Tibial nerve (tissue), 4 donors: ENCODE results near the gene KIF6. TPM values are rescaled to one million over a fixed set of nuclear protein-coding genes. Genes with fewer than 3 reads are reported as not detected.

Experiments used
- DNase-seq, 2 donors: peaks; one replicate each; pipeline ENCODE4 v3.0.0-alpha.2; 2019; ENCODE audit warnings: low spot score in 2 of 2
- H3K27ac ChIP-seq, 4 donors: fragments of 200-600 bp; sonication (generic) in 3 of 4; one replicate each; pipeline ENCODE4 v1.5.1; 2017 to 2019; ENCODE audit warnings: mild to moderate bottlenecking in 1 of 4
- H3K27me3 ChIP-seq, 2 donors: fragments of 200-600 bp; sonication (generic) in 1 of 2; one replicate each; pipeline versions ENCODE4 v1.5.1 to v1.6.0; 2017 to 2019
- H3K36me3 ChIP-seq, 3 donors: fragments of 200-600 bp; sonication (generic); one replicate each; pipeline ENCODE4 v1.5.1; 2018 to 2019
- H3K4me1 ChIP-seq, 4 donors: fragments of 200-600 bp; sonication (generic) in 3 of 4; one replicate each; pipeline ENCODE4 v1.5.1; 2017 to 2019
- H3K4me3 ChIP-seq, 4 donors: fragments of 200-600 bp; sonication (generic) in 3 of 4; one replicate each; pipeline ENCODE4 v1.5.1; 2017 to 2019; ENCODE audit warnings: mild to moderate bottlenecking in 1 of 4, moderate library complexity in 1 of 4
- H3K9me3 ChIP-seq, 4 donors: fragments of 200-600 bp; sonication (generic) in 3 of 4; one replicate each; pipeline ENCODE4 v1.5.1; 2017 to 2019
- CTCF ChIP-seq, 5 experiments: fragments of 200-600 bp in 3 of 5; fragments of 450-650 bp in 2 of 5; sonication (generic) in 3 of 5; IDR thresholded peaks; one replicate each; pipeline ENCODE4 v1.5.1; 2016 to 2019; ENCODE audit warnings: antibody characterized with exemption in 5 of 5, mild to moderate bottlenecking in 3 of 5, moderate library complexity in 2 of 5
- EP300 ChIP-seq, 2 donors: sonication (generic); formaldehyde crosslinking; IDR thresholded peaks; one replicate each; pipeline ENCODE4 v1.6.1; 2017; ENCODE audit warnings: antibody characterized with exemption in 2 of 2, mild to moderate bottlenecking in 1 of 2
- POLR2A ChIP-seq, 2 donors: fragments of 450-650 bp; IDR thresholded peaks; one replicate each; pipeline ENCODE4 v1.6.1; 2017; ENCODE audit warnings: antibody characterized with exemption in 2 of 2, mild to moderate bottlenecking in 2 of 2, moderate library complexity in 2 of 2
- WGBS, 2 donors: methylation state at CpG; one replicate each; pipeline ENCODE4 v1.1.5; 2018; 5-methylcytosine and 5-hydroxymethylcytosine counted together
- total RNA-seq, 4 donors: library from RNA; depleted of rRNA; stranded (reverse); fragments of >200 nt; gene quantifications; one replicate each; pipeline ENCODE4 v1.1.0, GENCODE V29; 2016

The KIF6 gene
- total RNA-seq, 4 donors from 2014 or later = 0.22 to 0.59 TPM; not detected in 2

- Histone ChIP-seq H3K27me3 (no peaks in the 10 kb centered on the region), H3K36me3 (no peaks in the 10 kb centered on the region), H3K4me1 (no peaks in the 10 kb centered on the region), H3K4me3 (no peak overlapping the region), H3K27ac (no peak overlapping the region), H3K9me3 (no peaks in the 10 kb centered on the region)
- 74 to 75% methylated on average over 12 of the region's 12 CpGs for WGBS, 2 donors
- no peak for DNase-seq
- no peak for TF ChIP-seq EP300 (IDR thresholded peaks at IDR 0.05)
- TF ChIP-seq CTCF (IDR thresholded peaks at IDR 0.05) = no peak
- TF ChIP-seq POLR2A (IDR thresholded peaks at IDR 0.05) = no peak
These were observed 336.4 kb downstream of the KIF6 start for GRCh38 chr6:39388606-39389483.

DNA sequence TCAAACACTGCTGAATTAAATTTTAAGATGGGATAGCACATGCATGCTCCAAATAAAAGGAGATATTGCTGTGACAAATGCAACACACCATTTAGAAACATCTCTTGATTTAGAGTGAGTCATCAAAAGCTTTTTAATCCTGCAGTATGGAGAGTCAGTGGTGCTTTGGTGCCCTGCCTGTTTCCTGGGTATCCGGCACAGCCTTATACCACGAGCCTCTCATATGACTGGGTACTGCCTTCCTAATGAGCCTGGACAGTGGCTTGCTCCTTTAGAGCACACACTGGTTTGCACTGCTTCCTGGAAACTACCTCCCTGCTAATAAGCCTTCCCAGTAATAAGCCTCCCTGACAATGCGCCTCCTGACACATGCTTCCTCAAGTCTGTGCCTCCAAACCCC is 337.4 kb downstream of the KIF6 start:
- 90 to 91% methylated on average over 3 of the region's 3 CpGs for WGBS, 2 donors
- H3K9me3 ChIP-seq = no peaks in the 10 kb centered on the region

DNA sequence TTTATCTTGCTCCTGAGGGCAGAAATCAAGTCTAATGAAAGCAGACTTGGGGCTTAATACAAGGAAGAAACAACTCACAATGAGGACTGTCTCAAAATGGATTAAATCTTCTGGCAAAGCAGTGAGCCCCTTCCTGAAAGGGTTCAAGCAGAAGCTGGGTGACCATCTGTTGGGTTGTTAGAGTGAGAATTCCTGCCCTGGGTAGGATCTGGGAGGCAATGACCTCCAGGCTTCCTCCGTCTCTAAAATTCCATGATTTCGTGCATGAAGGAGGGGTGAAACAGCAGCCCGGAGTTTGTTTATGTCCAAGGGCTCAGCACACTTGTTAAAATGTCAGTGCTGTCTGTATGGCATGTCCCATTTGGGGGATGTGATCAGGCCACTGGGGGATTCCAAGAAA is 338.7 kb downstream of the KIF6 start:
- TF ChIP-seq POLR2A (IDR thresholded peaks at IDR 0.05) (no peak), EP300 (IDR thresholded peaks at IDR 0.05) (no peak)
- Histone ChIP-seq H3K27me3 (no peaks in the 10 kb centered on the region), H3K9me3 (no peaks in the 10 kb centered on the region), H3K4me1 (no peaks in the 10 kb centered on the region), H3K36me3 (no peaks in the 10 kb centered on the region), H3K4me3 (no peak overlapping the region), H3K27ac (no peak overlapping the region)
- 40 to 48% methylated on average over 3 of the region's 3 CpGs for WGBS, 2 donors
- DNase-seq = no peak

More for the DNA sequence above, 337.4 kb downstream of the KIF6 start:
- Histone ChIP-seq H3K36me3 (no peaks in the 10 kb centered on the region), H3K27ac (no peak overlapping the region), H3K4me3 (no peak overlapping the region), H3K27me3 (no peaks in the 10 kb centered on the region), H3K4me1 (no peaks in the 10 kb centered on the region)
- TF ChIP-seq CTCF (IDR thresholded peaks at IDR 0.05) (no peak), POLR2A (IDR thresholded peaks at IDR 0.05) (no peak), EP300 (IDR thresholded peaks at IDR 0.05) (no peak)
- no peak for DNase-seq

DNA sequence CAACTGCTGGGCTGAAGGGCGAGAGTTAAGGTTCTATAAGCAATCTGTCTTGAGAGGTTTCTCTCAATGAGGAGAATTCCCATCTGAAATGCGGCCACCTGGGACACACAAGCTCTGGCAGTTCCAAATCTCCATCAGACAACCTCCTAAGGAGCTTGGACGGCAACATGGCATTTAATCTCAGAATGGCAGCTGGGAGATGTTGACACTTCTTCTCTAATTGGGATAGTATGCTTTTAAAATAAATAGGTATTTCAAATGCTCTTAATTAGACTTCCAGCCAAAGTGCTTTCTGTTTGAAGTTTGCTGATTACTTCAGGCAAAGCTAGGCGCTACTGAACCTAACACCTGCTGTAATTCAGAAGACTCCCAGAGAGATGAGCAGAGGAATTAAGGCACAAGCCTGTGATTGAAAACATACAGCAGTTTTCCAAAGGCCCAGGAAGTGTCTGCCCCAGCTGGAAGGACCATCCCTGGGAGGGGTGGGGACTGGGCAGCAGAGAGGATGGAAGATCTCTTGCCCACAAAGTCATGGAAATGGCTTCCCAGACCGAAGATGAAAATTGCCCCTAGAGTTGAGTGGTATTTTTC is 343.6 kb downstream of the KIF6 start:
- H3K9me3 ChIP-seq = no peaks in the 10 kb centered on the region
- no peak overlapping the region for H3K4me3 ChIP-seq
- H3K4me1 ChIP-seq = no peaks in the 10 kb centered on the region
- H3K27me3 ChIP-seq = no peaks in the 10 kb centered on the region
- WGBS, 2 donors = 84 to 86% methylated on average over 5 of the region's 5 CpGs
- no peak overlapping the region for H3K27ac ChIP-seq
- DNase-seq = no peak
- H3K36me3 ChIP-seq = no peaks in the 10 kb centered on the region
- TF ChIP-seq POLR2A (IDR thresholded peaks at IDR 0.05) (no peak), CTCF (IDR thresholded peaks at IDR 0.05) (no peak), EP300 (IDR thresholded peaks at IDR 0.05) (no peak)

GRCh38 chr6:39380837-39381549 is 344.2 kb downstream of the KIF6 start:
- H3K27ac ChIP-seq = no peak overlapping the region
- 79 to 84% methylated on average over 6 of the region's 6 CpGs for WGBS, 2 donors
- H3K36me3 ChIP-seq = no peaks in the 10 kb centered on the region
- H3K27me3 ChIP-seq = no peaks in the 10 kb centered on the region
- H3K4me1 ChIP-seq = no peaks in the 10 kb centered on the region
- no peak overlapping the region for H3K4me3 ChIP-seq
- no peak for TF ChIP-seq CTCF (IDR thresholded peaks at IDR 0.05)
- TF ChIP-seq EP300 (IDR thresholded peaks at IDR 0.05) = no peak
- TF ChIP-seq POLR2A (IDR thresholded peaks at IDR 0.05) = no peak
- H3K9me3 ChIP-seq = no peaks in the 10 kb centered on the region
- no peak for DNase-seq
